ENCODE results near the gene R3HDM2.
"Not testable (repeated sequence)": the region's sequence is repeated elsewhere in the genome, so short reads cannot be mapped to it uniquely, and the experiment has no call there.

Gene R3HDM2

DNA sequence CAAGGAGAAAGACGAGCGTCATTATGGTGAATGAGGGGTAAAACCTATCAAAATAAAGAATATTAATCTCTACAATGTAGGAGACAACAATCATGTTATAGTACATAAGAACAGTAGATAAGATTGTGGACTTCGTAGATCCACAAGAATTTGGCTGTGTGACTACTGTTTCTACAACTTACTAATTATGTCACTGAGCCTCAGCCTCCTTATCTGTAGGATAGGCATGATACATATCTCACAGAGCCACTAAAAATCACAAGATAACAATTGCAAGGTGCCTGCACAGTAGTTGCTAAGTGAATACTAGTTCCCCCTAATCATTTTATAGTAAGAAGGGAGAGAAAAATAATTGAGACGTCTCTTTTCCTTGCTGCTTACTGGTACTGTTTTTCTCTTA lies 101.6 kb downstream of the R3HDM2 start:
- no peak for DNase-seq (ENCODE audit: low spot score)

DNA sequence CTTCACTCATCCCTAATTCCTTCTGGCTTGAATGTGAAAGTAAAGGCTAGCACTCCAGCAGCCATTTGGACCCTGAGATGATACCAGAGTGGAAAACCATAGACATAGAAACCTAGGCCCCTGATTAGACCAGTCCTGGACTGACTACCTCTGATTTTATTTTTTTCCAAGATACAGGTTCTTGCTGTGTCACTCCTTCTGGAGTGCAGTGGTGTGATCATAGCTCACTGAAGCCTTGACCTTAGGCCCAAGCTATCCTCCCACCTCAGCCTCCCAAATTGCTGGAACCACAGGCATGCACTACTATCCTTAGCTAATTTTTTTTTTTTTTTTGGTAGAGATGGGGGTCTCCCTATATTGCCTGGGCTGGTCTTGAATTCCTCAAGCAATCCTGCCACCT lies 105.4 kb downstream of the R3HDM2 start:
- DNase-seq (ENCODE audit: low spot score) = no peak

DNA sequence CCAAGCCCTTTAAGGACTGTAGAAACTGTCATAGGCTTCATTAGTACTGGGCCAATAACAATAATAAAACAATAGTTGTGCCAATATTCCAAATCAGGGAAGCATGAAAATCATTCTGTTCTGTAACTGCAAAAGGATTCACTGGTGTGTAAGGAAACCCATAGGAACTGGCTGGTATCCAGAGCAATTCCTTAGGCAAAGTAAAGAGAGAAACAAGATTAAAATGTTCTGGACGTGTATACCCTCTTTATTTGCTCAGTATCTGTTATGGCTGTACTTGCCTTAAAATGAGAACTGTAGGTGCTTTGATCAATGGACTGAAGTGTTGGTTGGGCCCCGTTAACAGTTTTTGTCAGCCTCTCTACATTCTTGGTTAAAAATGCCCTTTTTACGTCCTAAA lies 107.4 kb downstream of the R3HDM2 start:
- no peak for DNase-seq (ENCODE audit: low spot score)

DNA sequence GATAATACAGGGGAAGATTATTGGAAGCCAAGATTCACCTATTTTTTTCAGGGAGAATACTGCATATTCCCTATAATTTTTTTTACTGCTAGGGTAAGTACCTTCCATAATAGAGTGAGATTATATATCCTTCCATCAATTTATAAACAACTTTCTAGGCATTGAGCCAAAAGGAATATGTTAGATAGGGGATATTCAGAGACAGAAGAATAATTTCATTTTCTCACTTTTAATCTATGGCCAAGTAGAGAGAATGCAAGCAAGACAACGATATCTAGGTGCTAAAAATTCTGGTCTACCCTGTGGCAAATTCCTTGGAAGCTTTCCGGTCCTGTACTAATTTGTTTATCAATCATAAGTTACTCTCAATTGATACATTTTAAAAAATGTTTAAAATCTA lies 110.2 kb downstream of the R3HDM2 start:
- DNase-seq (ENCODE audit: low spot score) = no peak

DNA sequence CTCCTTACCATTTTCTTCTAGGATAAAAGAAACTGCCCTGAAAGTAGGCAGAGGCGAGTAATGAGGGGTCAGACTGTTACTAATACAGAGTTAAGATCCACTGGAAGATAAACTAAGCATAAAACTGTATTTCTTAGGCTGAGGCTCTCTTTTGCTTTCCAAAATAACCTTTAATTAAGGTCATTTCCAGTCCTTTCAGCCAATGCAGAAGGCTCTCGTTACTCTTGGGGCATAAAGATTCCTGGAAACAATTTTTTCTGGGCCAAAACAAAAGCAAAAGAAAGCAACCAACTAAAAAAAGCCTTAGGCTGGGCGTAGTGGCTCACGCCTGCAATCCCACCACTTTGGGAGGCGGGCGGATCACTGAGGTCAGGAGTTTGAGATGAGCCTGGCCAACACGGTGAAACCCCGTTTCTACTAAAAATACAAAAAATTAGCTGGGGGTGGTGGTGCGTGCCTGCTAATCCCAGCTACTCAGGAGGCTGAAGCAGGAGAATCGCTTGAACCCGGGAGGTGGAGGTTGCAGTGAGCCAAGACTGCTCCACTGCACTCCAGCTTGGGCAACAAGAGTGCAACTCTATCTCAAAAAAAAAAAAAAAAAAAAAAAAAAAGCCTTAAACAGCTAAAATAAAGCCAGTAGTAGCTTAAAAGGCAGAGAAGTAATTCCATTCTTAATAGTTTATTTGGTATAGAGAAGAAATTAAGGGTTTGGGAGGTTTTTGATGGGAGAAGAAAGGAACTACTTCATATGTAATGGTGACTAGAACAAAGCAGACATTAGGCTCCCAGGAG lies 111.0 kb downstream of the R3HDM2 start:
- DNase-seq (ENCODE audit: low spot score) = no peak

DNA sequence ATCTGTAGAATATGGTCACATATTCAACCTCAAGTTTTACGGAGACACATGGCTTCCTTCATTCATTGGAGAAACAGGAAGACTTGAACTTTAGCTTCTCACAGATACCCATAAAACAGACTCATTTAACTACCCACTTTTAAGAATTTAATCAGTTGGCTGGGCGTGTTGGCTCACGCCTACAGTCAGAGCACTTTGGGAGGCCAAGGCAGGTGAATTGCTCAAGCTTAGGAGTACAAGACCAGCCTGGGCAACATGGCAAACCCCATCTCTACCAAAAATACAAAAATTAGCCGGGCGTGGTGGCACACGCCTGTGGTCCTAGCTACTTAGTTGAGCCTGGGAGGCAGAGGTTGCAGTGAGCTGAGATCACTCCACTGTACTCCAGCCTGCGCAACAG lies 115.2 kb downstream of the R3HDM2 start:
- DNase-seq (ENCODE audit: low spot score) = no peak

DNA sequence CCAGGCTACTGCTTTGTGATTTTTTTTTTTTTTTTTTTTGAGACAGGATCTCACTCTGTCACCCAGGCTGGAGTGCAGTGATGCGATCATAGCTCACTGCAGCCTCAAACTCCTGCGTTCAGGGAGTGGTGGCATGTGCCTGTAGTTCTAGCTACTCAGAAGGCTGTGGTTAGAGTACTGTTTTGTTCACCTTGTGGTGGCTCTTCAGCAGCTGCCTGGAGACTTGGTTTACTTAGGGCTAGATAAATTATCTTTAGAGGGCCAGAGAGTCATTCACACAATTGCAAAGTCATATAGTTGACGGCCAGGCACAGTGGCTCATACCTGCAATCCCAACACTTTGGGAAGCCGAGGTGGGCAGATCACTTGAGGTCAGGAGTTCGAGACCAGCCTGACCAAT lies 118.6 kb downstream of the R3HDM2 start:
- not testable (repeated sequence) for DNase-seq (ENCODE audit: low spot score)

DNA sequence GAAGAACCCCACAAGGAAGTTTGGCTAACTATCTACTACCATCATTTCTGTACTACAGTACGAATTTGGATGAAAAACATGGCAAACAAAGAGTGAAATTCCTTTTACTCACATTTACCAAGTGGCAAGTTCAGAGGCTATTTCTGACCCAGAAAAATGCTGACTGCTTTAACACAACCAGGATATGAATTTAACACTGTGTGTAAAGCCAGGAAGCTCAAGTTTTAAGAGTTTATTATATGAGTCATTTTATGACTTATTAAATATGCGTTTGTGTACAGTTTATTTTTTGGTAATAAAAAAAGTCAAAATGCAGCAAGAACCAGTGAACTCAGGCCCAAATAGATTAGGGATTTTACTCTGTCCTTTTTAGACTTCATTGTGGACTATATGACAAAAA lies 121.4 kb downstream of the R3HDM2 start:
- peak; percentile 47 for DNase-seq (ENCODE audit: low spot score)

DNA sequence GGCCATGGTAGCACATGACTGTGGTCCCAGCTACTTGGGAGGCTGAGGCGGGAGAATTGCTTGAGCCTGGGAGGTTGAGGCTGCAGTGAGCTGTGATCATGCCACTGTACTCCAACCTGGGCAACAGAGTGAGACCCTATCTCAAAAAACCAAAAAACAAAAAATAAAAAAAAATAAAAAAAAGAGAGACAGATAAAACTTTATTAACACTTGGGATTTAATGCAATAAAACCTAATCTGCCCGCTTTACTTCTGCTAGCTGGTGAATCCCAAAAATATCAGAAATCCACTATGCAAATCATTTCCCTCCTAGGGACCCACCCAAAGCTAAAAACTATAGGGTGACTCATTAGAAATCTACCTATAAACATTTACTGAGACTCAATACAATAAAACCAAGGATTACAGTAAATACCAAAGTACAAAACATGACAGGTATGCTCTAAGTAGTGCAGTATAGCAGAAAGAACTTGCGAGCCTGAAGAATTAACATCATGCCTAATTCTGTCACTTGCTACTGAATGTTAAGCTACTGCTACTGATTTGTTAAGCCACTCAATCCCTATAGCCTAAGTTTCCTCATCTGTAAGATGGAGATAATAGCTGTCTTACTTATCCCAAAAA lies 129.8 kb downstream of the R3HDM2 start:
- no peak for DNase-seq (ENCODE audit: low spot score)

DNA sequence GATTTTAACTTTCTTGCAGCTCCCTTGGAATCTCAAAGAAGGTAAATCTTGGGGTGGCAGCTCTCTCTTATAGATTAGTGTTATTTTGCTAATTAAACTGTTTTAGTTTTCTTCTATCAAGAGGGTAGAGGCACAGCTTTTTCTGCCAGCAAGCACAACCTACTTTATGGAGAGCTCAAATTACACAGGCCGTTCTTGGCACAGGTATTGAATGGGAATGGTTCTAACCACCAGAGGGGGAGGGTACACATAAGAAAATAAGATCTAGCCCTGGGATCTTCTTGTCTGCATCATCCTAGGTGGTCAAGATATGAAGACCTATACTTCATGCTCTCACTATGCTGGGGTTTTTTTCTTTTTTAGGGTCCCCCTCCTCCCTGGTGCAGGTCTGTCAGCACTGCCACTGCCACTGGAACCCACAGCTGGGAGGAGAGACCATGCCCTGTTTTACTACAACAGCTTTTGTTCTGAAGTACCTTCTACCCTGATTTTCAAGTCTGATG lies 131.3 kb downstream of the R3HDM2 start:
- DNase-seq (ENCODE audit: low spot score) = no peak

DNA sequence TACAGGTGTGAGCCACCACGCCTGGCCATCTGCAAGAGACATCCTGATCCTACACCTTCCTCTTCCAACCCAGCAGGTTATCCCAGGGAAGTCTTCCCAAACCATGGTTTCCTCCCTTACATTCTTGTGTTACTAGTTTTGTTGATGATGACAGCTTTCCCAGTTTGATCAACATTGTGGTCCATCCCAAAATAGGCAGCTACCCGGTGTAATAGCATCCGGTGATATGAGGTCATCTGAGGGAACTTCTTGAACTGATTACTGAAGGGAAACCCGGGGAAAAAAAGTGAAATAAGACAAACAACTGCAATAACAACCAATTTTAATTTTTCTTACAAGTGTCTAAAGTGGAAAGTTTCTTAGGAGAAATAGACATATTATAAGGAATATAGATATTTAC lies 134.6 kb downstream of the R3HDM2 start:
- DNase-seq (ENCODE audit: low spot score) = peak; percentile 20

DNA sequence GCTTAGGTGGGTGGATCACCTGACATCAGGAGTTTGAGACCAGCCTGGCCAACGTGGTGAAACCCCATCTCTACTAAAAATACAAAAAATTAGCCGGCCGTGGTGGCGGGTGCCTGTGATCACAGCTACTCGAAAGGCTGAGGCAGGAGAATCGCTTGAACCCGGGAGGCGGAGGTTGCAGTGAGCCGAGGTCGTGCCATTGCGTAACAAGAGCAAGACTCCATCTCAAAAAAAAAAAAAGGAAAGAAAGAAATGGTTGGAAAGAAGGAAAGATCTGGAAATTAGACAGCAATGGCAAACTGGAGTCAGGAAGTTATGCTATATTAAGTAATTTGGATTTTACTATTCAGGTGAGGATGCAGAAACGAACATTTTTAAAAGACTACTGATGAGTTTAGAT lies 148.8 kb downstream of the R3HDM2 start:
- DNase-seq (ENCODE audit: low spot score) = not testable (repeated sequence)

DNA sequence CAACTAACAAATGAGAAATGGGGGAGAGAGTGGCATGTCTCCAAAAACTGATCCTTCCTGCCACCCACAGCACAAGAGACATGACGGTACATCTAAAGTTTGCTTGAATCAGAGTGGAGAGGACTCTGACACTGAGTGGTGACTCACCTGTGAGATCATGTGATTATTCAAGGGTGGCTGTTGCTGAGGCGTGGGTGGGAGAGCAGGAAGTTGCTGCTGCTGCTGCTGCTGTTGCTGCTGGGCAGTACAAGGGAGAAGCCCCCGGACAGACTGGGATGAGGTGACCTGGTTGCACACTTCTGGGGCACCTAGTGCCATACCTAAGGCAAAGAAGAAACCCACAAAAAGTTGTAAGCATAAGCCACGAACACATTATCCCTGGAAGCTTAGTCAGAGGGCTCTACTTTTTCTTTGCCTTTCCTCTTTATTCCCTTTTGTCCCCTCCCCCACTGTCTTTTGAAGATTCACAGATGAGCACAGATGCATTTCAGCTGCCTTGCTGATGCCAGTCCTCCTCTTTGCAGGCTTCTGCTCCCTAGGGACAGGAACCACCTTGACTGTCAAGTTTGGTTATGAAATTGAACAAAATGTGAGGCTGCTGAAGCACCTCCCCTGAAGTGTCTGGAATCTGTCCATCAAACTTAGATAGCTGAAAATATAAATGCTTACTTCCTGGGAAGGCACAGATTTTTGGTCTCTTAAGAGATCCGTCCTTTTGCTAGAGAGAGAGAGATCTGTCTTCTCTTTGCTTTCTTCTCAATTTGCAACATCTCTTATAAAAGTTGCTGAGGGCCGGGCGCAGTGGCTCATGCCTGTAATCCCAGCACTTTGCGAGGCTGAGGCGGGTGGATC lies 150.4 kb downstream of the R3HDM2 start:
- peak; percentile 84 for DNase-seq (ENCODE audit: low spot score)

DNA sequence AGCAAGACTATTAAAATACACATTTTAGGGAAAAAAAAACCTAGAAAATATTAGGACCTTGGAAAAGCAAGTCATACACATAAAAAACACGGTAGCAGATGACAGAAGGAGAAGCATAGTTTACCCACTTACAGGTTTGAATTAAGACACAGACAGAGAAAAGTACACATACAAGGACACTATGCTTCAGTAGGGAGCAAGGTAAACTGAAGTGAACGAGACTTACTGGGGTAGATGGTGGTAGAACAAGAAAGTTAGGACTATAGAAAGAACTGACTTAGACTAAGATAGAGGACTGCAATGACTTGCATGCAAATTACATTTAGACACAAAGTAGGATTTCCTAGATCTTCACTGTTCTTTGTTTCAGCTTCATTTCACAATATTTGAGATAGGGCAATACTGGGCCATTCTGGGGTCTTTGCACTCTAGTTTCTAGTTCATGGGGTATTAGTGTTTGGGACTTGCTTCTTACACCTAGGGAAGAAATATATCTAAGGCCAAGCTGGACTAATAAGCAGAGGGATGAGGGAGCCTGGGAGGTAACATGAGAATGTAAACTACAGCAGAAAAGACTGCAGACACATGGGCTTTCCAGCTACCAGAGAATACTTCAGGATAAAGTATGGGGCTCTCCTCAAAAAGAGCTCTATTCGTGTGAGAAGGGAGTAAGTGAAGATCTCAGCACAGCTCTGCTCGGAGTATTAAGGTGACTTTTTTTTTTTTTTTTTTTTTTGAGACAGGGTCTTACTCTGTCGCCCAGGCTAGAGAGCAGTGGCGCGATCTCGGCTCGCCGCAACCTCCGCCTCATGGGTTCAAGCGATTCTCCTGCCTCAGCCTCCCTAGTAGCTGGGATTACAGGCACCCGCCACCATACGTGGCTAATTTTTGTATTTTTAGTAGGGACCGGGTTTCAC lies 152.1 kb downstream of the R3HDM2 start:
- no peak for DNase-seq (ENCODE audit: low spot score)

DNA sequence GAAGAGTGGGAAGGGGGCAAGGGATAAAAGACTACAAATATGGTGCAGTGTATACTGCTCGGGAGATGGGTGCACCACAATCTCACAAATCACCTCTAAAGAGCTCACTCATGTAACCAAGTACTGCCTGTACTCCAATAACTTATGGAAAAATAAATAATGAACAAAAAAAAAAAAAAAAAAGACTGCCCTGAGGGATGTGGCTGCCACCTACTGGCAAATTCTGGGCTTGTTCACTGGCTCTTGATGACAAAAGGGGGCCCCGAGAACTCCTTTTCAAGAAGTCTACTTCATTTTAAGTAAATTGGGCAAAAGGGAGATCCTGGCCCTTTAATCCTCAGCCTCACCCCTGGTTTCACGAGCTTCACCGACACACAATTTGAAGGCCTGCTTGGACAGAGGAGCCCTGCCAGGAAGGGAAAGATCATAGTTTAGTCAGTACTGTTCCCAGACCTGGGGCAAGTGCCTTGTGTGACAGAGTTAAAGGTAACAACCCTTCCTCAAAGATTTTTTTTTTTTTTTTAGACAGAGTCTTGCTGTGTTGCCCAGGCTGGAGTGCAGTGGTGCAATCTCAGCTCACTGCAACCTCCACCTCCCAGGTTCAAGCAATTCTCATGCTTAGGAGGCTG lies 153.8 kb downstream of the R3HDM2 start:
- DNase-seq (ENCODE audit: low spot score) = peak; percentile 22

DNA sequence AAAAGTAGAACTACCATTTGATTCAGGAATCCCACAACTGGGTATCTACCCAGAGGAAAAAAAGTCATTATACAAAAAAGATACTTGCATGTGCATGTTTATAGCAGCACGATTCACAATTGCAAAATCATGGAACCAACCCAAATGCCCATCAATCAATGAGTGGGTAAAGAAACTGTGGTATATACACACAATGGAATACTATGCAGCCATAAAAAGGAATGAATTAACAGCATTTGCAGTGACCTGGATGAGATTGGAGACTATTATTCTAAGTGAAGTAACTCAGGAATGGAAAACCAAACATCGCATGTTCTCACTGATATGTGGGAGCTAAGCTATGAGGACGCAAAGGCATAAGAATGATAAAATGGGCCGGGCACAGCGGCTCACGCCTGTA lies 154.6 kb downstream of the R3HDM2 start:
- not testable (repeated sequence) for DNase-seq (ENCODE audit: low spot score)

DNA sequence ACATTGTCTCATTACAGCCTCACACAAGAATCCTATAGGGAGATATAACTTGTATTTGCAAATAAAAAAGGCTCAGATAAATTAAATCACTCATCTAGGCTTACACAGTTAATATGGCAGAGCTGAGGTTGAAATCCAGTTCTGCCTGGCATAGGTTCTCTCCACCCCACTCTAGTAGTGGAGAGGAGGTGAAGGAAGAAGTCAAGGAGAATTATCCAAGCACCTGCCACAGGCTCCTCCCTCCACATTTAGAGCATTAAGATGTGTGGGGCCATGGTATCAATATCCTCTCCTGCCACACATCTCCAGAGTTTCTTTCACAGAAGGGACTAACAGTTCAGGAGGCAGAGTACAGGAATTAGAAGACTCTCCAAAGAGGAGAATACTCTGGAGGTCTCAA lies 157.3 kb downstream of the R3HDM2 start:
- DNase-seq (ENCODE audit: low spot score) = no peak

DNA sequence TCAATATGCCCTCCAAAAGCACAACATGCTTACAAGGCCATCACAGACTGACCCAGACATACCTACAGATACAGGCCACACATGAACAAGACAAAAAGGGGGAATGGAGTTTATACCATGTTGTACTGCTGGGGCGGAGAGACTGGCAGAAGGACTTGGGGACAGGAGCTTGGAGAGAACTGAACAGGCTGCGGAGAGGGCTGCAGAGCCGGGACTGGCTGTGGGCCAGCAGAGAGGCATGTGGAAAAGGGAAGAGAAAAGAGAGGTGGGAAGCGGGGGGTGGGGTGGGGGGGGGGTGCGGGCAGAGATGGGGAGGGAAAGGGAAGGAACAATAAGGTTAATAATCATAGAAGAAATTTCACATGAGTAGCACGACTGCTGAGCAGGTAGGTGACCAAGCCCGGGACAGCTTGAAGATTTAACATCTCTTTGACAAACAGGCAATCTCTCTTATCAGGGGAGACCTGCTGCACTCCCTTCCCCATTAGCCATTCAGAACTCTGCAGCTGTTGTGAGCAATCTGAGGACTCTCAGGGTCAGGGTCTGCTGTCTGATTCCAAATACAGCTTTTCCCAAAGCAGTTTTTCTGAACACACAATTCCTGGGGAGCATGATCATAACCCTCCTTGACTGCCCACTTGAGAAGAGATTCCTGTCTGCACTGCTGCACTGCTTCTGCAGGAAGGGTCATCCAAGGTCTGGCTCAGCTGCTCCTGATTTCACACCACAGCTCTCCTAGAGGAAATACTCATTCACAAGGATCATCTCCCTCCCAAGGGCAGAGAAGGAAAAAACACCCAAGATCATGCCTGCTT lies 158.3 kb downstream of the R3HDM2 start:
- DNase-seq (ENCODE audit: low spot score) = peak; percentile 49

DNA sequence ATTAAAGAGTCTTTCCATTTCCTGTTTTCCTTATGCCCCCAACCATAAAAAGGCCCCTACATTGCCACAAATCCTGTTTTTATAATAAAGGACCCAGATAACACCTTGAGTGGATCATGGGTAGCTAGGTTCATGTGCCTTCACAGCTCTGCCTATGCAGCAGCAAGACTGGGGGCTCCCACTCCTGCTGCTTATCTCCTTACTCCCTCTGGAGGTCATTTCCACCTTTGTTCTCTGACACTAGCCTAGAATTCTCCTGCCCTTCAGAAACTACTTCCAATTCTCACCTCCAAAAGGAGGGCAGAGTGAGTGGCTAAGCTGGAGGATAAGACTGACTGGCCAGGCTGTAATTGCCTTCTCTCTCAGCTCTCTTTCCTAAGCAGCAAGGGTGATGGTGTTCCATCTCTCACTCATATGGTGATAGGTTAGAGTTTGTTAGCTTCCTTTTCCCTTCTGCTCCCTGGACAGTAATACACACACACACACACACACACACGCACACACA lies 159.8 kb downstream of the R3HDM2 start:
- no peak for DNase-seq (ENCODE audit: low spot score)

DNA sequence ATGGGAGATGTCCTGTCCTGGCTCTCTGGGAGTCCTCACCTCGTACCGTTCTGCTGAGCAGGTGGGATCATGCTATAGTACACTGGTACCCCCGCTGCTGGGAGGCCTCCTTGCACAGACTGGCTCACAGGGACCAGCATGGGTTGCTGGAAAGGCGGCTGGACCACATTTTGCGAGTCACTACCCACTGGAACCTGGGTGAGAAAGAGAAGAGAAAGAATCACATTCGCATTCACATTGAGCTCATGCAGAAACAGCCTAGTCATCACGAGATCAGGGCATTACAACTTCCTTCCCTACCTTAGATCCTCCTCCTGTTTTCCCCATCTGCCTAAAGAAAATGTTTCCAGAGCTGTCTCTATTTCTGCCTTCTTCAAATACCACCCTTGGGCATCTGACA lies 162.6 kb downstream of the R3HDM2 start:
- no peak for DNase-seq (ENCODE audit: low spot score)
